AG04450 (cell line): ENCODE results near the gene NDUFS1. TPM values are rescaled to one million over a fixed set of nuclear protein-coding genes. Genes with fewer than 3 reads are reported as not detected.

ENCODE experiments used
- CTCF ChIA-PET: fragments of 300-600, 350-600 bp; formaldehyde crosslinking; extraction: SDS; loops from one replicate; lab custom pipeline; 2022; ENCODE audit warnings: antibody characterized with exemption, inconsistent platforms; lab: Charles Lee
- POLR2A ChIA-PET: fragments of 350-600 bp; formaldehyde crosslinking; extraction: SDS; loops from one replicate; lab custom pipeline; 2021; ENCODE audit warnings: antibody characterized with exemption, inconsistent platforms; lab: Yijun Ruan, JAX
- DNase-seq: peaks from one replicate; pipeline ENCODE4 v3.0.0-alpha.2; 2011; ENCODE audit warnings: low read depth, low spot score
- H3K27ac ChIP-seq: one replicate; pipeline ENCODE4 v1.5.1; 2012; ENCODE audit warnings: low read depth, low read length, control low read depth
- H3K27me3 ChIP-seq: one replicate; pipeline ENCODE4 v1.6.0; 2012; ENCODE audit warnings: low read length; ENCODE audit not compliant: control insufficient read depth, insufficient read depth
- H3K4me3 ChIP-seq: 2 replicates; pipeline ENCODE4 v1.5.1; 2011; ENCODE audit warnings: mild to moderate bottlenecking, low read depth, low read length, control low read depth
- H3K9me3 ChIP-seq: 2 replicates; pipeline ENCODE4 v1.5.1; 2012; ENCODE audit warnings: low read length; ENCODE audit not compliant: control insufficient read depth, insufficient read depth
- polyA plus RNA-seq: library from polyadenylated mRNA; depleted of rRNA; stranded (reverse); fragments of >200 nt; gene quantifications from 2 replicates; pipeline ENCODE4 v1.2.3, GENCODE V29; 2011
- TF ChIP-seq, protein P1 (sequence below): IDR thresholded peaks from 2 replicates; pipeline ENCODE4 v1.5.1; 2011; ENCODE audit warnings: low read depth, low read length, control low read depth, inconsistent platforms

NDUFS1 gene
- polyA plus RNA-seq, 1 experiment, result 129 TPM

DNA sequence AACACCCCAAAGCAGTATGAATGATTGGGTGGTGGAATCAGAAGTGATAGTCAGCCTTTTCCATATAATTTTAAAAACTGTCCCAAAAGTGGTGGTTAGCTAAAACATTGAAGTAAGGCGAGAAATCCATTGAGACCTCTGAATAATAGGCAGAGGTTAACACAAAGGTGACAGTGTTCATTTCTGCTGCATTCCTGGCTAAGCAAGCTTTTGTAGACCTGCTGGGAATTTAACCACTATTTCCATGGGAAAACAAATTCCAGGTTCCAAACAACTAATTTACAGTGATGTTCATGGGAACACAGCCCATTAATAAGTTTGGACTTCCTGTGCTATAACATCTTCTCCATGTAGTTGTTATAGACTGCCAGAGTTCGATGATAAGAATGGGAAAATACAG, 66.9 kb downstream of the NDUFS1 start:
- CTCF ChIA-PET, result interaction anchor here (0.6 to 0.7 kb wide), 2 partner anchors 284 to 689 kb away, joined by 3 to 4 read pairs; no protein-coding TSS in a partner anchor
- TF ChIP-seq, protein P1, sequence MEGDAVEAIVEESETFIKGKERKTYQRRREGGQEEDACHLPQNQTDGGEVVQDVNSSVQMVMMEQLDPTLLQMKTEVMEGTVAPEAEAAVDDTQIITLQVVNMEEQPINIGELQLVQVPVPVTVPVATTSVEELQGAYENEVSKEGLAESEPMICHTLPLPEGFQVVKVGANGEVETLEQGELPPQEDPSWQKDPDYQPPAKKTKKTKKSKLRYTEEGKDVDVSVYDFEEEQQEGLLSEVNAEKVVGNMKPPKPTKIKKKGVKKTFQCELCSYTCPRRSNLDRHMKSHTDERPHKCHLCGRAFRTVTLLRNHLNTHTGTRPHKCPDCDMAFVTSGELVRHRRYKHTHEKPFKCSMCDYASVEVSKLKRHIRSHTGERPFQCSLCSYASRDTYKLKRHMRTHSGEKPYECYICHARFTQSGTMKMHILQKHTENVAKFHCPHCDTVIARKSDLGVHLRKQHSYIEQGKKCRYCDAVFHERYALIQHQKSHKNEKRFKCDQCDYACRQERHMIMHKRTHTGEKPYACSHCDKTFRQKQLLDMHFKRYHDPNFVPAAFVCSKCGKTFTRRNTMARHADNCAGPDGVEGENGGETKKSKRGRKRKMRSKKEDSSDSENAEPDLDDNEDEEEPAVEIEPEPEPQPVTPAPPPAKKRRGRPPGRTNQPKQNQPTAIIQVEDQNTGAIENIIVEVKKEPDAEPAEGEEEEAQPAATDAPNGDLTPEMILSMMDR, result no peak
- H3K4me3 ChIP-seq, result no peak overlapping the region
- H3K27ac ChIP-seq, result no peak overlapping the region
- DNase-seq, result no peak
- no peaks in the 10 kb centered on the region for H3K9me3 ChIP-seq
- H3K27me3 ChIP-seq, result no peaks in the 10 kb centered on the region
- POLR2A ChIA-PET, result no interaction called here

- POLR2A ChIA-PET, result interaction anchor here (0.7 kb wide), 1 partner anchor 116 kb away, joined by 3 read pairs; no protein-coding TSS in a partner anchor
- Histone ChIP-seq H3K27me3 (no peaks in the 10 kb centered on the region), H3K4me3 (no peak overlapping the region), H3K9me3 (no peaks in the 10 kb centered on the region), H3K27ac (no peak overlapping the region)
- DNase-seq, result no peak
- TF ChIP-seq, protein P1, result no peak
- CTCF ChIA-PET, result interaction anchor here (0.6 to 2.7 kb wide), 3 partner anchors 8 to 869 kb away, joined by 3 to 18 read pairs (median 4); no protein-coding TSS in a partner anchor
Observed at GRCh38 chr2:206088248-206088647, 71.0 kb downstream of the NDUFS1 start.

GRCh38 chr2:206086716-206087350, 72.4 kb downstream of the NDUFS1 start:
- Histone ChIP-seq H3K27me3 (no peaks in the 10 kb centered on the region), H3K4me3 (peak overlapping the region; percentile 74), H3K9me3 (no peaks in the 10 kb centered on the region), H3K27ac (no peak overlapping the region)
- POLR2A ChIA-PET, result interaction anchor here (0.5 to 1.0 kb wide), 3 partner anchors 10 to 73 kb away, joined by 3 to 4 read pairs (median 3); partner anchors contain the start of genes EEF1B2 and NDUFS1
- TF ChIP-seq, protein P1, result no peak
- CTCF ChIA-PET, result interaction anchor here (2.7 kb wide), 1 partner anchor 10 kb away, joined by 18 read pairs; no protein-coding TSS in a partner anchor
- DNase-seq, result no peak

DNA sequence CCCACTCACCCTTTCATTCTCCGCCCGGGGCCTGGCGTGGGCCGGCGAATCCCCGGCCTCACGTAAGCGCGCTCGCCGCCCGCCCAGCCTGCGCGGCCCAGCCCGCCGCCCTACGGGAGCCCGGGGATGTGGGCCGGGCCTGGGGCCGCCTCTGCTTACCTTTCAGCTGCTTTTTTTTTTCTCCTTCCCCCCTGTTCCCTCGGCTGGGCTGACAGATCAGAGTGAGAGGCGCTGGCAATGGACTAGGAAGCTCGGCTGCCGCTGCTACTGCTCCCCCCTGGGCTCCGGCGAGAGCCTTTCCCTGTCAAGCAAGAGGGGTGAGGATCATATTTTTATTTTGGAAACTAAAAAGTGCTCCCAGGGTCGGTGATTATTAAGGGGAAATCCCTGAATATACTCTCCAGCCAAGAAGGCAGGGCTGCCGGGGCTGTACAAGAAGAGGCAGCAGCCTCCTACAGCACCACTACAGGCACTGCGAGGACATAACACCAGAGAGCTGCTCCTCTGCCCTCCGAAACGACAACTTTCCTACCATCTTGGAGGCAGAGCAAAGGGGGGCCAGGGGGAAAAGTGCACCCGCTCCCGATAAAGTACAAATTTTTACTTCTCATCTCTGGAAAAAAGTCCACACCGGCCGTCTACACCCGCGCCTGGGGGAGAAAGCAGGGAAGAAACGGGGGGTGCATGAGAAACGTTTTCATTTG, 73.3 kb downstream of the NDUFS1 start, which contains the start of gene INO80D:
Gene INO80D, minus strand, starts transcription at position 433 of the 704 bp plus-strand sequence. CDS start 23,158 bp downstream, outside the sequence.
- ChIA-PET POLR2A (interaction anchor here (0.5 to 1.0 kb wide), 4 partner anchors 11 to 359 kb away, joined by 3 to 4 read pairs (median 3); partner anchors contain the start of genes EEF1B2 and NDUFS1), CTCF (interaction anchor here (2.7 kb wide), 1 partner anchor 11 kb away, joined by 18 read pairs; no protein-coding TSS in a partner anchor)
- Histone ChIP-seq H3K4me3 (peak within 1 kb of the TSS; percentile 74), H3K27me3 (no peaks in the 10 kb centered on the region), H3K9me3 (no peaks in the 10 kb centered on the region), H3K27ac (peak within 1 kb of the TSS; percentile 97)
- peak; percentile 66 for DNase-seq
- TF ChIP-seq, protein P1, result peak; percentile 66
